KMS-11 (cell line): ENCODE results near the gene KDM2A.

Source experiments
- H2AFZ ChIP-seq: fragments of 200-600 bp; sonication (generic); 2 replicates; pipeline ENCODE4 v1.6.1; 2016; ENCODE audit warnings: antibody characterized with exemption, mixed run types, low read depth
- H3K27ac ChIP-seq: fragments of 200-600 bp; sonication (generic); 2 replicates; pipeline ENCODE4 v1.6.1; 2016; ENCODE audit warnings: mild to moderate bottlenecking, mixed run types
- H3K27me3 ChIP-seq: fragments of 200-600 bp; sonication (generic); 2 replicates; pipeline ENCODE4 v1.6.1; 2017; ENCODE audit warnings: mild to moderate bottlenecking, low read depth, mixed run types, moderate library complexity; ENCODE audit not compliant: insufficient read depth
- H3K36me3 ChIP-seq: fragments of 200-600 bp; sonication (generic); 2 replicates; pipeline ENCODE4 v1.6.1; 2017; ENCODE audit warnings: mild to moderate bottlenecking, mixed run types; ENCODE audit not compliant: insufficient read depth
- H3K4me1 ChIP-seq: fragments of 200-600 bp; sonication (generic); 2 replicates; pipeline ENCODE4 v1.6.1; 2016; ENCODE audit warnings: mild to moderate bottlenecking, low read depth, mixed run types; ENCODE audit not compliant: poor library complexity, severe bottlenecking
- H3K4me2 ChIP-seq: fragments of 200-600 bp; sonication (generic); 2 replicates; pipeline ENCODE4 v1.7.0; 2016; ENCODE audit warnings: mild to moderate bottlenecking, mixed run types
- H3K4me3 ChIP-seq: fragments of 200-600 bp; sonication (generic); IDR thresholded peaks from 2 replicates; pipeline ENCODE4 v1.6.1; 2017; ENCODE audit warnings: low read depth, low read length, mixed read lengths; ENCODE audit not compliant: insufficient read depth
- H3K79me2 ChIP-seq: fragments of 200-600 bp; sonication (generic); 2 replicates; pipeline ENCODE4 v1.6.1; 2016; ENCODE audit warnings: low read depth, mixed run types; ENCODE audit not compliant: insufficient read depth
- H3K9ac ChIP-seq: fragments of 200-600 bp; sonication (generic); 2 replicates; pipeline ENCODE4 v1.6.1; 2016; ENCODE audit warnings: mild to moderate bottlenecking, mixed run types
- H4K20me1 ChIP-seq: fragments of 200-600 bp; sonication (generic); 2 replicates; pipeline ENCODE4 v1.6.1; 2016; ENCODE audit warnings: mild to moderate bottlenecking, mixed run types; ENCODE audit not compliant: insufficient read depth
- TF ChIP-seq, protein P1 (sequence below): fragments of 200-600 bp; sonication (generic); conservative IDR thresholded peaks from 2 replicates; pipeline ENCODE4 v1.6.1; 2017; ENCODE audit warnings: low read depth, mild to moderate bottlenecking, antibody characterized with exemption, low read length, moderate library complexity, mixed read lengths

Gene KDM2A

DNA sequence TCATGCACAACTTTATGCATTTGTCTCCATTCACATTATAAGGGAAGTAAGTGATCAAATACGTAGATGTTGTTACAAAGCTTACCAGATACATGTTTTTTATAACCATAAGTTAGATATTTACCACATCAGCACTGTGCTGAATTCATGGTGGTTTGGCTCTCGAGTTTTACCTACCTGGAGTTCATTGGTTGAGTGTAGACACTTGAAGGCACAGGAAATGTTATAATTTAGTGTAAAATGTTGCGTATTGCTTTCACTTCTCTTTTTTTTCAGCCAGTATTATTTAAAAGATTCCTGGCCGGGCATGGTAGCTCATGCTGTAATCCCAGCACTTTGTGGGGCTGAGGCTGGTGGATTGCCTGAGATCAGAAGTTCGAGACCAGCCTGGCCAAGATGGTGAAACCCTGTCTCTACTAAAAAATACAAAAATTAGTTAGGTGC is 94.1 kb downstream of the KDM2A start:
- TF ChIP-seq, protein P1, sequence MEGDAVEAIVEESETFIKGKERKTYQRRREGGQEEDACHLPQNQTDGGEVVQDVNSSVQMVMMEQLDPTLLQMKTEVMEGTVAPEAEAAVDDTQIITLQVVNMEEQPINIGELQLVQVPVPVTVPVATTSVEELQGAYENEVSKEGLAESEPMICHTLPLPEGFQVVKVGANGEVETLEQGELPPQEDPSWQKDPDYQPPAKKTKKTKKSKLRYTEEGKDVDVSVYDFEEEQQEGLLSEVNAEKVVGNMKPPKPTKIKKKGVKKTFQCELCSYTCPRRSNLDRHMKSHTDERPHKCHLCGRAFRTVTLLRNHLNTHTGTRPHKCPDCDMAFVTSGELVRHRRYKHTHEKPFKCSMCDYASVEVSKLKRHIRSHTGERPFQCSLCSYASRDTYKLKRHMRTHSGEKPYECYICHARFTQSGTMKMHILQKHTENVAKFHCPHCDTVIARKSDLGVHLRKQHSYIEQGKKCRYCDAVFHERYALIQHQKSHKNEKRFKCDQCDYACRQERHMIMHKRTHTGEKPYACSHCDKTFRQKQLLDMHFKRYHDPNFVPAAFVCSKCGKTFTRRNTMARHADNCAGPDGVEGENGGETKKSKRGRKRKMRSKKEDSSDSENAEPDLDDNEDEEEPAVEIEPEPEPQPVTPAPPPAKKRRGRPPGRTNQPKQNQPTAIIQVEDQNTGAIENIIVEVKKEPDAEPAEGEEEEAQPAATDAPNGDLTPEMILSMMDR = no peak
- Histone ChIP-seq H3K36me3 (no peaks in the 10 kb centered on the region), H3K27ac (no peak overlapping the region)

DNA sequence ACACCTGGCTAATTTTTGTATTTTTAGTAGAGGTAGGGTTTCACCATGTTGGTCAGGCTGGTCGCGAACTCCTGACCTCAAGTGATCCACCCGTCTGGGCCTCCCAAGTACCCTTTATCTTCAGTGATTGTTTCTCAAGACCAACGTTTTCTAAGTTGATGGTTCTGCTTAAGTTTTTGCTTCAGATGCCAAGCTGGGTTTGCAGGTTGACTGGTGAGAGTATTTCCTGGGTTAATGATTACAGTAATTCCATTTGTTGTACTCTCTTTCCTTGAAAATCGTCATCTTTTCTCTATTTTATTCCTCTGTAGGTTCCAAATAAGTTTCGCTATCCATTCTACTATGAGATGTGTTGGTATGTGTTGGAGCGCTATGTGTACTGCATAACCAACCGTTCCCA is 108.7 kb downstream of the KDM2A start:
- Histone ChIP-seq H3K4me3 (no peak overlapping the region), H3K79me2 (no peaks in the 10 kb centered on the region), H2AFZ (no peak overlapping the region), H3K9ac (no peak overlapping the region), H3K27ac (no peak overlapping the region), H3K27me3 (no peaks in the 10 kb centered on the region), H3K36me3 (peaks cover 9% of the 10 kb centered on the region; the same call in 1 of the 2 replicates), H3K4me1 (peaks cover 14% of the 10 kb centered on the region), H4K20me1 (no peaks in the 10 kb centered on the region), H3K4me2 (no peak overlapping the region)
- TF ChIP-seq, protein P1 = no peak

More for the DNA sequence above, 94.1 kb downstream of the KDM2A start:
- H3K4me1 ChIP-seq = no peaks in the 10 kb centered on the region
- H2AFZ ChIP-seq = no peak overlapping the region
- H3K27me3 ChIP-seq = no peaks in the 10 kb centered on the region
- H3K4me3 ChIP-seq = no peak overlapping the region
- H4K20me1 ChIP-seq = no peaks in the 10 kb centered on the region
- no peak overlapping the region for H3K9ac ChIP-seq
- no peak overlapping the region for H3K4me2 ChIP-seq
- H3K79me2 ChIP-seq = no peaks in the 10 kb centered on the region

DNA sequence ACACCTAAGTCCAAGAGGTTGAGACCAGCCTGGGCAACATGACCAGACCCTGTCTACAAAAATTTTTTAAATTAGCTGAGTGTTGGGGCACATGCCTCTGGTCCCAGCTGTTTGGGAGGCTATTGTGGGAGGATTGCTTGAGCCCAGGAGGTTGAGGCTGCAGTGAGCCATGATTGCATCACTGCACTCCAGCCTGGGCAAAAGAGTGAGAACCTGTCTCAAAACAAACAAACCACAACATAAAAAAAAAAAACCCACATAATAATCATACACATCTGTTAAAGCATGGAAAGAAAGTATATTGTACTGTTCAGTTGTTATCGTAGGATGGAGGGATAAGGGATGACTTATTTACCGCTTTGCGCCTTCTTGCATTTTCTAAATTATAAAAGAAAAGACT is 111.3 kb downstream of the KDM2A start:
- no peak overlapping the region for H2AFZ ChIP-seq
- no peaks in the 10 kb centered on the region for H4K20me1 ChIP-seq
- no peak overlapping the region for H3K4me2 ChIP-seq
- TF ChIP-seq, protein P1 = no peak
- H3K36me3 ChIP-seq = peaks cover 9% of the 10 kb centered on the region; the same call in 1 of the 2 replicates
- H3K27ac ChIP-seq = no peak overlapping the region
- H3K4me3 ChIP-seq = no peak overlapping the region
- peaks cover 29% of the 10 kb centered on the region for H3K4me1 ChIP-seq
- no peaks in the 10 kb centered on the region; the same call in 1 of the 2 replicates for H3K79me2 ChIP-seq
- no peaks in the 10 kb centered on the region for H3K27me3 ChIP-seq
- H3K9ac ChIP-seq = no peak overlapping the region

DNA sequence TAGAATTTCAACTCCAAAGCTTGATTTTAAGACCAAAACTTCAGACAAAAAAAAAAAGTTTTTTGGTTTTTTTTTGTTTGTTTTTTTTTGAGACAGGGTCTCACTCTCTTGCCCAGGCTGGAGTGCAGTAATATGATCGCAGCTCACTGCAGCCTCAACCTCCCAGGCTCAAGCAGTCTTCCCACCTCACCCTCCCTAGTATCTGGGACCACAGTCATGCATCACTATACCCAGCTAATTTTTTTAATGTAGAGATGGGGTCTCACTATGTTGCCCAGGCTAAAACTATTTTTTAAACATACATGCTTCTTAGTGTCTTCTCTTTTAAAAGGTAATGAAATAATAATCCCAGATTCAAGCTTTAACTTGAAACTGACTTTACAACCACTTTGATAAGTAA is 111.8 kb downstream of the KDM2A start:
- H3K79me2 ChIP-seq = no peaks in the 10 kb centered on the region; the same call in 1 of the 2 replicates
- H3K27me3 ChIP-seq = no peaks in the 10 kb centered on the region
- no peak overlapping the region for H3K9ac ChIP-seq
- H2AFZ ChIP-seq = no peak overlapping the region
- H3K36me3 ChIP-seq = peaks cover 9% of the 10 kb centered on the region; the same call in 1 of the 2 replicates
- no peak overlapping the region for H3K27ac ChIP-seq
- H3K4me2 ChIP-seq = no peak overlapping the region
- H4K20me1 ChIP-seq = no peaks in the 10 kb centered on the region
- H3K4me1 ChIP-seq = peaks cover 32% of the 10 kb centered on the region
- H3K4me3 ChIP-seq = no peak overlapping the region
- TF ChIP-seq, protein P1 = no peak
